OCI-LY3 (cell line): ENCODE results near the gene PPP1R14D.

Experiments used
- H2AFZ ChIP-seq: fragments of 200-600, 300-600 bp; shearing (Covaris generic); 2 replicates; pipeline ENCODE4 v1.6.0; 2014; ENCODE audit warnings: antibody characterized with exemption, low read depth, low read length
- H3K27ac ChIP-seq: fragments of 200-600, 300-600 bp; sonication (generic); 2 replicates; pipeline ENCODE4 v1.5.1; 2014; ENCODE audit warnings: mild to moderate bottlenecking, low read length, moderate library complexity, mixed read lengths
- H3K27me3 ChIP-seq: fragments of 200-600, 300-600 bp; sonication (generic); 2 replicates; pipeline ENCODE4 v1.6.1; 2014; ENCODE audit warnings: low read depth, low read length, mixed read lengths
- H3K36me3 ChIP-seq: fragments of 200-600, 300-600 bp; sonication (generic); replicated peaks from 2 replicates; pipeline ENCODE3; 2014; ENCODE audit warnings: low read depth, low read length, mixed read lengths
- H3K4me1 ChIP-seq: fragments of 300-600, 200-600 bp; sonication (generic); 2 replicates; pipeline ENCODE4 v1.6.1; 2014; ENCODE audit warnings: low read length, mixed read lengths
- H3K4me2 ChIP-seq: fragments of 200-600, 300-600 bp; sonication (generic); 2 replicates; pipeline ENCODE4 v1.6.1; 2014; ENCODE audit warnings: low read length, mixed read lengths
- H3K4me3 ChIP-seq: fragments of 300-600, 200-600 bp; sonication (generic); 2 replicates; pipeline ENCODE4 v1.5.1; 2014; ENCODE audit warnings: antibody characterized with exemption, mild to moderate bottlenecking, low read length, moderate library complexity
- H3K79me2 ChIP-seq: fragments of 300-600, 200-600 bp; shearing (Covaris generic); 2 replicates; pipeline ENCODE4 v1.6.1; 2014; ENCODE audit warnings: mild to moderate bottlenecking, low read length, mixed read lengths
- H3K9ac ChIP-seq: fragments of 300-600, 200-600 bp; shearing (Covaris generic); 2 replicates; pipeline ENCODE4 v1.6.0; 2014; ENCODE audit warnings: mild to moderate bottlenecking, low read length, moderate library complexity
- H3K9me3 ChIP-seq: fragments of 200-600, 300-600 bp; shearing (Covaris generic); 2 replicates; pipeline ENCODE4 v1.6.1; 2014; ENCODE audit warnings: low read length, mixed read lengths; ENCODE audit not compliant: insufficient read depth
- H4K20me1 ChIP-seq: fragments of 200-600, 300-600 bp; sonication (generic); 2 replicates; pipeline ENCODE4 v1.6.1; 2016; ENCODE audit warnings: low read length, mixed read lengths; ENCODE audit not compliant: insufficient read depth
- CTCF ChIP-seq: fragments of 200-600, 300-600 bp; sonication (generic); IDR thresholded peaks from 2 replicates; pipeline ENCODE4 v1.5.1; 2014; ENCODE audit warnings: antibody characterized with exemption, low read length, low read depth
- EZH2phosphoT487 ChIP-seq: fragments of 200-600 bp; shearing (Covaris generic); IDR thresholded peaks from 2 replicates; pipeline ENCODE4 v1.6.1; 2018; ENCODE audit warnings: antibody characterized with exemption, mixed run types, low read depth

PPP1R14D gene

GRCh38 chr15:40859206-40859851, 30.8 kb upstream of the PPP1R14D start:
- H3K27ac ChIP-seq: no peak overlapping the region

GRCh38 chr15:40858706-40859105, 30.2 kb upstream of the PPP1R14D start:
- Histone ChIP-seq H3K4me1 (peaks cover 21% of the 10 kb centered on the region), H3K9me3 (no peaks in the 10 kb centered on the region), H3K27me3 (no peaks in the 10 kb centered on the region), H3K79me2 (no peaks in the 10 kb centered on the region), H3K27ac (no peak overlapping the region), H2AFZ (peak overlapping the region; percentile 99; the same call in 1 of the 2 replicates), H3K36me3 (no peaks in the 10 kb centered on the region), H4K20me1 (no peaks in the 10 kb centered on the region), H3K9ac (no peak overlapping the region), H3K4me2 (peak overlapping the region; percentile 48), H3K4me3 (no peak overlapping the region)
- TF ChIP-seq EZH2phosphoT487 (no peak), CTCF (no peak)

More at GRCh38 chr15:40859206-40859851, 30.8 kb upstream of the PPP1R14D start:
- peak overlapping the region; percentile 46 for H3K4me3 ChIP-seq
- H3K9ac ChIP-seq: no peak overlapping the region
- H3K79me2 ChIP-seq: no peaks in the 10 kb centered on the region
- H3K4me1 ChIP-seq: peaks cover 21% of the 10 kb centered on the region
- no peaks in the 10 kb centered on the region for H3K27me3 ChIP-seq
- H2AFZ ChIP-seq: peak overlapping the region; percentile 97
- no peaks in the 10 kb centered on the region for H3K9me3 ChIP-seq
- no peaks in the 10 kb centered on the region for H3K36me3 ChIP-seq
- TF ChIP-seq CTCF: peak; percentile 93
- no peak for TF ChIP-seq EZH2phosphoT487
- H3K4me2 ChIP-seq: peak overlapping the region; percentile 48
- no peaks in the 10 kb centered on the region for H4K20me1 ChIP-seq

GRCh38 chr15:40857601-40858341, 29.3 kb upstream of the PPP1R14D start:
- peak overlapping the region; percentile 99 for H2AFZ ChIP-seq
- no peaks in the 10 kb centered on the region for H3K9me3 ChIP-seq
- H3K27me3 ChIP-seq: no peaks in the 10 kb centered on the region
- H4K20me1 ChIP-seq: no peaks in the 10 kb centered on the region
- TF ChIP-seq EZH2phosphoT487 (no peak), CTCF (peak; percentile 92)
- no peaks in the 10 kb centered on the region for H3K79me2 ChIP-seq
- peak overlapping the region; percentile 50 for H3K4me3 ChIP-seq
- peaks cover 21% of the 10 kb centered on the region for H3K4me1 ChIP-seq
- H3K27ac ChIP-seq: no peak overlapping the region
- H3K4me2 ChIP-seq: peak overlapping the region; percentile 73
- no peaks in the 10 kb centered on the region for H3K36me3 ChIP-seq
- peak overlapping the region; percentile 32; the same call in 1 of the 2 replicates for H3K9ac ChIP-seq

GRCh38 chr15:40856746-40857145, 28.2 kb upstream of the PPP1R14D start:
- Histone ChIP-seq H3K27me3 (no peaks in the 10 kb centered on the region), H3K4me1 (peaks cover 21% of the 10 kb centered on the region), H3K9me3 (no peaks in the 10 kb centered on the region), H3K4me2 (no peak overlapping the region), H3K4me3 (no peak overlapping the region), H3K79me2 (no peaks in the 10 kb centered on the region), H3K9ac (peak overlapping the region; percentile 32; the same call in 1 of the 2 replicates), H4K20me1 (no peaks in the 10 kb centered on the region), H2AFZ (peak overlapping the region; percentile 99), H3K36me3 (no peaks in the 10 kb centered on the region), H3K27ac (no peak overlapping the region)
- TF ChIP-seq EZH2phosphoT487 (no peak), CTCF (no peak)
